Ovary (tissue), 9 donors: ENCODE data around the gene SUMO1. TPM values are rescaled to one million over a fixed set of nuclear protein-coding genes. Genes with fewer than 3 reads are reported as not detected.
A peak's percentile ranks its signal among the peaks of the same experiment; 100 is the strongest.

Source experiments
- DNase-seq, 5 donors: peaks; one replicate each; pipeline ENCODE4 v3.0.0-alpha.2; 2019 to 2020
- H3K27ac ChIP-seq, 2 donors: fragments of 200-600 bp; one replicate each; pipeline versions ENCODE4 v1.5.1 to v1.8.0; 2019 to 2022
- H3K27me3 ChIP-seq: fragments of 200-600 bp; one replicate; pipeline ENCODE4 v1.8.0; 2022
- H3K36me3 ChIP-seq: fragments of 200-600 bp; sonication (generic); one replicate; pipeline ENCODE4 v1.5.1; 2019
- H3K4me1 ChIP-seq: one replicate; pipeline ENCODE4 v1.8.1; 2013; ENCODE audit warnings: mild to moderate bottlenecking, moderate library complexity; ENCODE audit not compliant: insufficient read depth
- H3K4me3 ChIP-seq: fragments of 200-600 bp; sonication (generic); one replicate; pipeline ENCODE4 v1.5.1; 2017
- H3K9me3 ChIP-seq, 2 donors: fragments of 200-600 bp in 1 of 2; sonication (generic) in 1 of 2; one replicate each; pipeline versions ENCODE4 v1.5.1 to v1.8.1; 2013 to 2019; ENCODE audit warnings: mild to moderate bottlenecking in 1 of 2, moderate library complexity in 1 of 2
- CTCF ChIP-seq, 3 donors: fragments of 450-650 bp in 2 of 3; fragments of 200-600 bp in 1 of 3; IDR thresholded peaks; one replicate each; pipeline versions ENCODE4 v1.5.1 to v1.8.0; 2016 to 2022; ENCODE audit warnings: antibody characterized with exemption in 3 of 3, mild to moderate bottlenecking in 1 of 3
- EP300 ChIP-seq: sonication (generic); formaldehyde crosslinking; IDR thresholded peaks from one replicate; pipeline ENCODE4 v1.6.1; 2017; ENCODE audit warnings: antibody characterized with exemption
- POLR2A ChIP-seq: fragments of 450-650 bp; IDR thresholded peaks from one replicate; pipeline ENCODE4 v1.6.1; 2017; ENCODE audit warnings: antibody characterized with exemption, mild to moderate bottlenecking, moderate library complexity
- WGBS, 3 donors: extraction: QIAGEN DNeasy Blood & Tissue Kit in 1 of 3; methylation state at CpG; one replicate each; pipeline versions ENCODE4 v1.1.5 to v1.1.7; 2013 to 2017; 5-methylcytosine and 5-hydroxymethylcytosine counted together
- intact Hi-C, 4 donors: fragments of 100-400 bp; cut with DNase I; formaldehyde crosslinking; loops; one replicate each; pipeline versions ENCODE4 v1.11.0 to v1.15.1; 2022 to 2023
- polyA plus RNA-seq, 2 donors: library from polyadenylated mRNA; stranded (reverse); fragments of 200-250 nt in 1 of 2; fragments of 350-450 nt in 1 of 2; fragmentation: Illumina TruSeq in 1 of 2; extraction: RNeasy Lipid Tissue Mini Kit (QIAGEN cat#74804) in 1 of 2; gene quantifications; one replicate each; pipeline ENCODE4 v1.2.3, GENCODE V29; 2013 to 2014
- total RNA-seq, 7 donors: library from RNA; depleted of rRNA in 2 of 7; stranded (reverse); fragments of >200 nt in 2 of 7; fragmentation: NEBNext Ultra II Directional in 3 of 7; extraction: Animal tissue kit (Norgen Biotek cat#: 25700) in 3 of 7; gene quantifications; one replicate each; pipeline versions ENCODE4 v1.1.0 to v1.2.4, GENCODE V29; 2016 to 2023
- donor health status: DM: no; HTN: no; CAD: no; lungs with moderate emphysema.
- donor health status: DM: no; HTN: no; CAD: no.
- donor health status: Bipolar disorder and iron deficiency.
- donor health status: DM: yes; HTN: yes; CAD: no.
- donor health status: DM: no; HTN: no; CAD: no.
- donor health status: DM: yes; HTN: yes; CAD: no.

The SUMO1 gene
- total and polyA plus RNA-seq, 9 donors: 41.7 to 97.0 (median 67.1) TPM

GRCh38 chr2:202169832-202170424 lies 68.5 kb downstream of the SUMO1 start:
- intact Hi-C loops: loop anchor here (5.0 to 10.0 kb wide), 4 partner anchors 133 to 315 kb away; no protein-coding TSS in a partner anchor
- TF ChIP-seq EP300 (no peak), CTCF (IDR thresholded peaks at IDR 0.05) (no peak), POLR2A (no peak)
- H3K27ac ChIP-seq: no peak overlapping the region
- H3K9me3 ChIP-seq: no peaks in the 10 kb centered on the region
- H3K4me3 ChIP-seq: no peak overlapping the region
- H3K36me3 ChIP-seq: no peaks in the 10 kb centered on the region
- no peaks in the 10 kb centered on the region for H3K27me3 ChIP-seq
- 91 to 97% (median 94%) methylated on average over 8 of the region's 8 CpGs for WGBS, 3 donors
- DNase-seq: no peak
- H3K4me1 ChIP-seq: peaks cover 5% of the 10 kb centered on the region

GRCh38 chr2:202169131-202169530 lies 69.3 kb downstream of the SUMO1 start:
- TF ChIP-seq POLR2A (no peak), EP300 (no peak), CTCF (IDR thresholded peaks at IDR 0.05) (no peak)
- Histone ChIP-seq H3K4me3 (no peak overlapping the region), H3K9me3 (no peaks in the 10 kb centered on the region), H3K27me3 (no peaks in the 10 kb centered on the region), H3K27ac (no peak overlapping the region), H3K4me1 (peaks cover 5% of the 10 kb centered on the region), H3K36me3 (no peaks in the 10 kb centered on the region)
- DNase-seq: no peak
- intact Hi-C loops: no loop called here

- intact Hi-C loops: no loop called here
Measured at GRCh38 chr2:202165945-202166344, 72.5 kb downstream of the SUMO1 start.

GRCh38 chr2:202165208-202165607 lies 73.2 kb downstream of the SUMO1 start:
- Histone ChIP-seq H3K4me1 (peaks cover 4% of the 10 kb centered on the region), H3K27me3 (no peaks in the 10 kb centered on the region), H3K4me3 (no peak overlapping the region), H3K9me3 (no peaks in the 10 kb centered on the region), H3K36me3 (no peaks in the 10 kb centered on the region), H3K27ac (no peak overlapping the region)
- no peak for DNase-seq
- WGBS, 3 donors: 74 to 87% (median 85%) methylated on average over 5 of the region's 5 CpGs
- intact Hi-C loops: no loop called here
- TF ChIP-seq EP300: no peak

More at GRCh38 chr2:202165945-202166344, 72.5 kb downstream of the SUMO1 start:
- Histone ChIP-seq H3K27me3 (no peaks in the 10 kb centered on the region), H3K36me3 (no peaks in the 10 kb centered on the region), H3K4me3 (no peak overlapping the region), H3K4me1 (peaks cover 4% of the 10 kb centered on the region), H3K9me3 (no peaks in the 10 kb centered on the region), H3K27ac (no peak overlapping the region)
- no peak for TF ChIP-seq EP300
- TF ChIP-seq POLR2A: no peak
- WGBS, 3 donors: 23 to 35% (median 33%) methylated on average over 1 of the region's 1 CpG
- no peak for DNase-seq

GRCh38 chr2:202164411-202164810 lies 74.0 kb downstream of the SUMO1 start:
- H3K36me3 ChIP-seq: no peaks in the 10 kb centered on the region
- TF ChIP-seq POLR2A: no peak
- TF ChIP-seq CTCF (IDR thresholded peaks at IDR 0.05): no peak
- no peak for TF ChIP-seq EP300
- H3K4me3 ChIP-seq: no peak overlapping the region
- intact Hi-C loops: no loop called here
- peak in 1 of 5 donors; percentile 24 for DNase-seq
- no peaks in the 10 kb centered on the region for H3K27me3 ChIP-seq
- no peaks in the 10 kb centered on the region for H3K9me3 ChIP-seq
- 40 to 46% (median 45%) methylated on average over 3 of the region's 3 CpGs for WGBS, 3 donors
- no peak overlapping the region for H3K27ac ChIP-seq
- H3K4me1 ChIP-seq: peaks cover 4% of the 10 kb centered on the region
